Activated T-cell treated with anti-CD3 and anti-CD28 coated beads for 1 hour (primary cell): Measurements from ENCODE around the gene OR2T27.
A peak's percentile ranks its signal among the peaks of the same experiment; 100 is the strongest.
"Not testable (repeated sequence)": the region's sequence is repeated elsewhere in the genome, so short reads cannot be mapped to it uniquely, and the experiment has no call there.

Experiments
- DNase-seq: peaks from one replicate; pipeline ENCODE4 v3.0.0-alpha.2; 2020; ENCODE audit warnings: low read depth

The OR2T27 gene

DNA sequence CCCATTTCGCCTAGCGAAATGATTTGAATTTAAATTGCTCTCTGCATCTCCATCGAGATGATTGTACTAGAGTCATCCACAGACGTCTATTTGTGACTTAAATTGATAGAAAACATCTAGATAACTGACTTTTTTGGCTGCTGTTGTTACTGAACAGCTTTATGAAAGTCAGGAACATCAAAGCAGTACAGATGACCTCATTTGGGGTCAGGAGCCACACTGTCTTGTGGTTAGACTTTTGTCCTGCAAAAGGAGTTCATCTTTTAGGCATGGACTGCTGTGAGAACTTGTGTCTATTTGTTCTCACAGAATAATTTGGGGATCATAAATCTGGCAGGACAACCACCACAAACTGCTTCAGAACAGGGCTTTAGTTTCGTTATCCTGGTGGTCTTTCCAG lies 15.7 kb downstream of the OR2T27 start:
- not testable (repeated sequence) for DNase-seq

- not testable (repeated sequence) for DNase-seq
Measured at GRCh38 chr1:248636612-248637011, 18.7 kb downstream of the OR2T27 start.

GRCh38 chr1:248634991-248635390 lies 20.3 kb downstream of the OR2T27 start, which contains the start of gene OR2T11:
OR2T11 (minus strand) TSS chr1:248635091; CDS start chr1:248627128, 7,963 bp downstream.
- DNase-seq = not testable (repeated sequence)

DNA sequence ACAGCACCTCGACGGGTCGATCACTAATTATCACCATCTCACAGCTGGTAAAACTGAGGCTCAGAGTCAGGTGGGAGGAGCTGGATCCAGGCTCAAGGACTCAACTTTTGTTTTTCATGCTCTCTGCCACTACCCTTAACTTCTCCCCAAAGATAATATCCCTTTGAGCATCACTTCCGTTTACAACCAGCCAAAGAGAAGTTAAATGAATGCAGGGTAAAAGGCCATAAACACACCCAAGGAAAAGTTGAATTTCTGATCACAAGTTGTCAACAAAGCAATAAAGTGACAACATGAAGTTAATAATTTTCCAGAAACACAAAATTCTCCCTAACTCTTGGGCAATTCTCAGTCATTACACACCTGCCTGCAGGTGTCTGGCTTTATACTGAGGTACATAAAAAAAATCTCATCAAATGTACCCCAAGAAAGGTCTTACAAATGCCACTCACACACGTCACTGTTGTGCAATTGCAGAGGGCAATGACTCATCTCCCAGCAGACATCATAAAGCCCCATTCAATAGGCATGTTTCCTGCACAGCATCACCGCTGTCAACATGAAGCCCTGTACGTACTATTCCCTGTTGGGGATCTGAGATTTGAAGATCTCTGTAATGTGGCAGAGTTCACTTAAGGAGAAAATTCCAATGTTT lies 23.8 kb downstream of the OR2T27 start:
- no peak for DNase-seq

GRCh38 chr1:248630551-248630950 lies 24.8 kb downstream of the OR2T27 start:
- no peak for DNase-seq

DNA sequence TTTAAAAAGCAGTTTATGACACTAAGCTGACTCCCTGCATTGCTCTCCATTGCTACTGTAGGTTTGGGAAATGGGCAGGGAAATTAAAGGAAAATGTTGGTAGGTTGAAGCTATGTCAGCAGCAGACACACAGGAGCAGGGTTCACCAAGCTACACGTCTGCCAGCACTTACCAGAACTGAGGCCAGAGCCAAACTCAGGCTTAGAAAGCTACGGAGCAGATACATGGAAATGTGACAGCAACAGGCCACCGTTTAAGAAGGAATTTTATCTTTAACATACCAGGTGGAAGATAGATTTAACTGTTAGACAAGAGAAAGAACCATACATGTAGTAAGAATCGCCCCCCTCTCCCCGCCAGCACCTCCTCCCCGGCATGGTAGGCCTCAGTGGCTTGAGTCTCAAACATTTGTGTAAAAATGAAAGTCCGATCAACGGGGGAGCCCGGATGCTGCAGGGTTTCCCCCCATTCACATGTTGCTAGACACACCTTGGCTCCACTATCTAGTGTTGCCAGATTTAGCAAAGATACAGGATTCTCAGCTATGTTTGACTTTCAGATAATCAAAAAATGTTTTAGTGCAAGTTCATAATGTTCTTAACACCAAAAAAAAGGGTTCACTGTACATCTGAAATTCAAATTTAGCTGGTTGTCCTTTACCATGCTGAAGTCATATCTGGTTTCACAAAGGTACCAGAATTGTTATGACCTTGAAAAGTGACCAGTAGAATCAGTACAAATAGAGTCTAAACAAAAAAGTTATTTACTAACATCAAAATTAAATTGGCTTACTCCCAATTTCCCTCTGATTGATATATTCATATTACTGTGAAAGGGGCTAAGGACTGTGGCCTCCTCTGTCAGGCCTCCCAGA lies 27.1 kb downstream of the OR2T27 start:
- DNase-seq = no peak

DNA sequence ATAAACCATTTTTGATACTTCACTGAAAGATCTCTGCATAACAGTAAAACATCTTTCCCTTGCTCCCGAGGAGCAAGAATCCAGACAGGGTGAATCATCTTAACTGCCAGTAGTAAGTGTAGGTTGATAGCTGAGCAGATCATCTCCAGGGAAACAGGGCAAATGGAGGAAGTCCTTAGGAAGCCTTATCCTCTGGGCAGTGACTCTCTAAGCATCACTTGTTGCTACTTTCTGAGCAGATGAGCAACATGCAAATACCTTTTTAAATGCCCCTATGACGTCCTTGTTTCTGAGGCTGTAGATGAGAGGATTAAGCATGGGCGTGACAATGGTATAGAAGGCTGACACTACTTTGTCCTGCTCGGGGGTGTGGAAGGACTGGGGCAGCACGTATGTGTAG lies 29.4 kb downstream of the OR2T27 start:
- no peak for DNase-seq

DNA sequence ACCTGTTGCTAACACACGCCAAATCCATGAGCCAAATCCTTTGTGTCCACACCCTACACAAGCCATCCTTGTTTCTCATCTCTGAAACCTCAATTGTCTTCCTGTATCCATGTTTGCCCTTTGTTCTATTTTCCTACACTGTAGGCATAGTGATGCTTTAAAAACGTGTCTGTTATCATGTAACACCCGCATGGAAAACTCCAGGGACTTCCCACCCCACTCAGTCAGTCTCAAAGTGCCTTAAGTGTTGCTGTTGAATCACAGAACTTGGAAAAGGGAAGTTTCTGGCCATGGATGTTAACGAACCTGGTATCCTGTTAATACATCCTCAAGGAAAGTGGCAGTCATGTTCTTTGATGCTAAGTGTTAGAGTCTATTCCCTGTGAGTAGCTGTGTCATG lies 30.2 kb downstream of the OR2T27 start:
- no peak for DNase-seq

- DNase-seq = no peak
Measured at GRCh38 chr1:248622570-248623001, 32.7 kb downstream of the OR2T27 start.

DNA sequence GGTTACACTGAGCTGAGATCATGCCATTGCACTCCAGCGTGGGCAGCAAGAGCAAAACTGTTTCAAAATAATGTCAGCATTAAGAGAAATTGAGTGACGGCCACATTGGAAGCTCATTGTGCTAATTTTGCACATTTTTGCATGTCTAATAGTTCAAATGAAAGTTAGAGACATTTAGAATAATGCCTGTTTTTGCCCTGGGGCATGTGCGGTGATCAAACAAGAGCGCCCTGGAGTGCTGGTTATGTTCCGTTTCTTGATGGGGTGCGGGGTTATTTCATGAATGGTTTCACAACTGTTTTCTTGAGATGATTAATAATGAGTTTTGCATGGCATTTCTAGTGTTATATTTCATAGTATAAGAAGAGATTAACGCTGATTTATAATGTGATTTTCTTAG lies 33.6 kb downstream of the OR2T27 start:
- DNase-seq = no peak

- DNase-seq = peak; percentile 38
Measured at GRCh38 chr1:248618878-248619277, 36.5 kb downstream of the OR2T27 start.

- DNase-seq = no peak
Measured at GRCh38 chr1:248618119-248618518, 37.2 kb downstream of the OR2T27 start.

DNA sequence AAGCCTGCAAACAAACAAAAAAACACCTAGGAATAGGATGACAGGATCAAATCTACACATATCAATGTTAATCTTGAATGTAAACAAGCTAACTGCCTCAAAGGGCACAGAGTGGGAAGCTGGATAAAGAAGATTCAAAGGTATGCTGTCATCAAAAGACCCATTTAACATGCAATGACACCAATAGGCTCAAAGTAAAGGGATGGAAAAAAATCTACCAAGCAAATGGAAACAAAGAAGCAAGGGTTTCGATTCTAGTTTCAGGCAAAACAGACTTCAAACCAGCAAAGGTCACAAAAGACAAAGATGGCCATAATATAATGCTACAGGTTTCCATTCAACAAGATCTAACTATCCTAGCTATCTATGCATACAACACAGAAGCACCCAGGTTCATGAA lies 41.6 kb downstream of the OR2T27 start:
- no peak for DNase-seq

- DNase-seq = no peak
Measured at GRCh38 chr1:248611883-248612414, 43.4 kb downstream of the OR2T27 start.

- DNase-seq = no peak
Measured at GRCh38 chr1:248610301-248610700, 45.0 kb downstream of the OR2T27 start.
